Measurements from ENCODE around the gene HACD1. TPM values are rescaled to one million over a fixed set of nuclear protein-coding genes. Genes with fewer than 3 reads are reported as not detected.

Gene HACD1
- total RNA-seq, 4 donors from 2014 or later: 2.6 to 48.9 (median 18.4) TPM

DNA sequence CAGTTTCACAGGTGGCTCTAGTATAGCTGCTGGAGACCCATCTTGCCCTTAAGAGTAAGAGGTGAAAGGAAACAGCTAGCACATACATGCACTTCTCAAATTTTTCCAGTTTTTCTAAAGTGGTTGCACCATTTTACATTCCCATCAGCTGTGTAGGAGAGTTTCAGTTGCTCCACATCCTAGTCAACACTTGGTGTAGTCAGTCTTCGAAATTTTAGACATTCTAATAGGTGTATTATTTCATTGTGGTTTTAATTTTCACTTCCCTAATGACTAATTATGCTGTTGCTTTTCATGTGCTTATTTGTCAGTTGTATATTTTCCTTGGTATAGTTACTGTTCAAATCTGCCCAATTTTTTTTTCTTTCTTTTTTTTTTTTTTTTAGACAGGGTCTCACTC is 9.5 kb upstream of the HACD1 start:
- TF ChIP-seq POLR2A (IDR thresholded peaks at IDR 0.05): no peak
- TF ChIP-seq, protein P1, sequence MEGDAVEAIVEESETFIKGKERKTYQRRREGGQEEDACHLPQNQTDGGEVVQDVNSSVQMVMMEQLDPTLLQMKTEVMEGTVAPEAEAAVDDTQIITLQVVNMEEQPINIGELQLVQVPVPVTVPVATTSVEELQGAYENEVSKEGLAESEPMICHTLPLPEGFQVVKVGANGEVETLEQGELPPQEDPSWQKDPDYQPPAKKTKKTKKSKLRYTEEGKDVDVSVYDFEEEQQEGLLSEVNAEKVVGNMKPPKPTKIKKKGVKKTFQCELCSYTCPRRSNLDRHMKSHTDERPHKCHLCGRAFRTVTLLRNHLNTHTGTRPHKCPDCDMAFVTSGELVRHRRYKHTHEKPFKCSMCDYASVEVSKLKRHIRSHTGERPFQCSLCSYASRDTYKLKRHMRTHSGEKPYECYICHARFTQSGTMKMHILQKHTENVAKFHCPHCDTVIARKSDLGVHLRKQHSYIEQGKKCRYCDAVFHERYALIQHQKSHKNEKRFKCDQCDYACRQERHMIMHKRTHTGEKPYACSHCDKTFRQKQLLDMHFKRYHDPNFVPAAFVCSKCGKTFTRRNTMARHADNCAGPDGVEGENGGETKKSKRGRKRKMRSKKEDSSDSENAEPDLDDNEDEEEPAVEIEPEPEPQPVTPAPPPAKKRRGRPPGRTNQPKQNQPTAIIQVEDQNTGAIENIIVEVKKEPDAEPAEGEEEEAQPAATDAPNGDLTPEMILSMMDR (IDR thresholded peaks at IDR 0.05): no peak
- DNase-seq: no peak
- Histone ChIP-seq H3K4me3 (no peak overlapping the region), H3K27me3 (no peaks in the 10 kb centered on the region), H3K4me1 (no peaks in the 10 kb centered on the region), H3K36me3 (no peaks in the 10 kb centered on the region), H3K27ac (no peak overlapping the region), H3K9me3 (no peaks in the 10 kb centered on the region)
- intact Hi-C loops (cut with DNase I; ENCODE audit: low total_unique reads): no loop called here

- Histone ChIP-seq H3K36me3 (no peaks in the 10 kb centered on the region), H3K9me3 (no peaks in the 10 kb centered on the region), H3K4me3 (no peak overlapping the region), H3K4me1 (no peaks in the 10 kb centered on the region), H3K27ac (no peak overlapping the region), H3K27me3 (no peaks in the 10 kb centered on the region)
- TF ChIP-seq POLR2A (IDR thresholded peaks at IDR 0.05): no peak
- TF ChIP-seq, protein P1 (IDR thresholded peaks at IDR 0.05): no peak
- DNase-seq: no peak
- intact Hi-C loops (cut with DNase I; ENCODE audit: low total_unique reads): no loop called here
Measured at GRCh38 chr10:17624996-17625395, 7.8 kb upstream of the HACD1 start.

DNA sequence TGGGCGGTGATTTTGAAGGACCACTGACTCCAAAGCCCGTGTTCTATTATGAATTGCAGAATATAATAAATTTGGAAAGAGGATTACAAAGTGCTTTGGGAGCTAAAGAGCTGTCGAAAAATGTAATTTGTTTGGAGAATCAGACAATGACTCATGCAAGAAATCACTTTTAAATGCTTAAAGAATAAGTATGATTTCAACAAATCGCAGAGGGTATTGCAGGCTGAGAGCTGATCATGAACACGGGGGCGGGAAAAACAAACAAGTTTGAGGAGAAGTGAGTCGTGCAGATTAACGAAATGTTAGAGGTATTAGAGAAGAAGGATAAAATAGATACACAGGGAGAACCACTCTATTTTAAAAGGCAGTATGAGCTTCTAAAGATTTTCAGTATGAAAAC is 4.9 kb upstream of the HACD1 start:
- Histone ChIP-seq H3K27ac (no peak overlapping the region), H3K4me1 (no peaks in the 10 kb centered on the region), H3K27me3 (no peaks in the 10 kb centered on the region), H3K36me3 (no peaks in the 10 kb centered on the region), H3K9me3 (no peaks in the 10 kb centered on the region), H3K4me3 (no peak overlapping the region)
- TF ChIP-seq POLR2A (IDR thresholded peaks at IDR 0.05): no peak
- TF ChIP-seq, protein P1 (IDR thresholded peaks at IDR 0.05): no peak
- intact Hi-C loops (cut with DNase I; ENCODE audit: low total_unique reads): no loop called here
- DNase-seq: no peak

- TF ChIP-seq, protein P1 (IDR thresholded peaks at IDR 0.05): no peak
- TF ChIP-seq POLR2A (IDR thresholded peaks at IDR 0.05): no peak
- Histone ChIP-seq H3K9me3 (no peaks in the 10 kb centered on the region), H3K4me1 (no peaks in the 10 kb centered on the region), H3K36me3 (no peaks in the 10 kb centered on the region), H3K4me3 (peak overlapping the region; percentile 55 to 71), H3K27ac (peak overlapping the region; percentile 79 to 82), H3K27me3 (no peaks in the 10 kb centered on the region)
- DNase-seq: peak; percentile 48 to 56
- intact Hi-C loops (cut with DNase I; ENCODE audit: low total_unique reads): no loop called here
Measured at GRCh38 chr10:17616403-17617030, 657 bp downstream of the HACD1 start.

DNA sequence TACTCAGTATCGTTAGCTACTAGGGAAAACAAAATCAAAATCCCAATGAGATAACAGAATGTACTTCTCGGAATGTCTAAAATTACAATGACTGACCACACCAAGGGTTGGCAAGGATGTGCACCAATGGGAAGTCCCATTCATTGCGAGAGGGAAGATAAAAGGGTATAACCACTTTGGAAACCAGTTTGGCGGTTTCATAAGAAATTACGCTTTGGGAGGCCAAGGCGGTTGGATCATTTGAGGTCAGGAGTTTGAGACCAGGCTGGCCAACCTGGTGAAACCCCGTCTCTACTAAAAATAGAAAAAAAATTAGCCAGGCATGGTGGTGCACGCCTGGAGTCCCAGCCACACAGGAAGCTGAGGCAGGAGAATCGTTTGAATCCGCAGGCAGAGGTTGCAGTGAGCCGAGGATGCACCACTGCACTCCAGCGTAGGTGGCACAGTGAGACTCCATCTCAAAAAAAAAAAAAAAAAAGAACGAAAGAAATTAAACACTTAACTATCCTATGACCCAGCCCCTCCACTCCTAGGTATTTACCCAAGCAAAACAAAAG is 7.6 kb downstream of the HACD1 start:
- H3K27me3 ChIP-seq: no peaks in the 10 kb centered on the region
- no peak overlapping the region for H3K4me3 ChIP-seq
- no peaks in the 10 kb centered on the region for H3K4me1 ChIP-seq
- no peaks in the 10 kb centered on the region for H3K9me3 ChIP-seq
- intact Hi-C loops (cut with DNase I; ENCODE audit: low total_unique reads): loop anchor here (10.0 kb wide), 1 partner anchor 135 kb away; no protein-coding TSS in a partner anchor
- H3K27ac ChIP-seq: no peak overlapping the region
- no peaks in the 10 kb centered on the region for H3K36me3 ChIP-seq
- TF ChIP-seq POLR2A (IDR thresholded peaks at IDR 0.05): no peak
- TF ChIP-seq, protein P1 (IDR thresholded peaks at IDR 0.05): no peak
- DNase-seq: no peak

All from uterus (tissue), 4 donors.